PFSK-1 (cell line): ENCODE results near the gene NR4A3.

Source experiments
- REST ChIP-seq, 2 experiments: IDR thresholded peaks; 2 replicates each; pipeline versions ENCODE4 v1.6.1 to v1.8.0; 2011 to 2012; ENCODE audit warnings: low read depth in 2 of 2, low read length in 2 of 2, control low read depth in 1 of 2, inconsistent platforms in 1 of 2, mild to moderate bottlenecking in 1 of 2, moderate library complexity in 1 of 2; ENCODE audit not compliant: insufficient read depth in 1 of 2
- TAF1 ChIP-seq: IDR thresholded peaks from 2 replicates; pipeline ENCODE4 v1.6.1; 2012; ENCODE audit warnings: low read length, control low read depth, borderline replicate concordance; ENCODE audit not compliant: insufficient read depth

GRCh38 chr9:99835581-99835980 lies 13.9 kb downstream of the NR4A3 start:
- TF ChIP-seq REST (IDR thresholded peaks at IDR 0.05; ENCODE audit: insufficient read depth in 1 of 2, low read depth in 2 of 2, low read length in 2 of 2) (no peak), TAF1 (no peak)
